PC-9 (cell line): ENCODE data around the gene ATG4A.

Source experiments
- CTCF ChIP-seq: fragments of 200-600 bp; sonication (generic); conservative IDR thresholded peaks from 2 replicates; pipeline ENCODE4 v1.6.1; 2017; ENCODE audit warnings: mixed run types, antibody characterized with exemption, mild to moderate bottlenecking, moderate library complexity
- EZH2 ChIP-seq: fragments of 200-600 bp; sonication (generic); IDR thresholded peaks from 2 replicates; pipeline ENCODE4 v1.8.0; 2017; ENCODE audit warnings: antibody characterized with exemption, low read depth

DNA sequence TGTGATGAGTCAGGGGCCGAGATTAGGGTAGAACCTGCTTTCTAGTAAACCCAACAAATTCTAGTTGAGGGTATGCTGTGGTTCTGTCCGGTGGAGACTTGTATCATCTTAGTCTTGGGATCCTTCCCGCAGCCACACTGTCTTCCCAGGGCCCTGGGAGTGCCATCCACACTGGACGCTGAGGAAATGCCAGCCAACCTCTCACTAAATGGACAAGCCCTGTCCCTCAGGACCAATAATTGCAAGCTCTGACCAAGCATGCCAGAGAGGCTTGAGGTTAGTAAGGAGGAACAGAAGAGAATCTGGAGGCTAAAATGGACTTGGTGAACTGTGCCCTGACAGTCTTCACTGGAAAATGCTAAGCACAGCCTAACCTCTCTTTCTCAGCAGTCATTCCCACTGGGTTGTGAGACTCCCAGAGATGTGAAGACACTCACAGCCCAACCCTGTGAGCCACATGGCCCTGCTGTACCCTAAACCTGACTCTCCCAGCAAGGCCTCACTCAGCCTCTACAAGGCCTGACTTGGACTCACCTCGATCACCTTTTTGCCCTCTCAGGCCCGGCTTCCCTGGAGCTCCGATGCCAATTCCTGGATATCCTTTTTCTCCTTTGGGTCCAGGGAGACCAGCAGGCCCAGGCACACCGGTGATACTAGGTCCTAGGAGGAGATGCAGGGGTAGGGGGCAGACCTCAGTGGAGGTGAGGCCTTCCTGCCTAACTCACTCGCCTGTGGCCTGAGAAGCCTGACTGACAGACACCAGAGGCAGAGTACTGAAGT, 77.6 kb downstream of the ATG4A start:
- TF ChIP-seq CTCF: no peak
- TF ChIP-seq EZH2: no peak
